Endometrium (tissue), 2 donors: ENCODE results near the gene SANBR.
"Not testable (repeated sequence)": the region's sequence is repeated elsewhere in the genome, so short reads cannot be mapped to it uniquely, and the experiment has no call there.

Experiments used
- FAIRE-seq: peaks from 2 replicates; lab custom pipeline; 2012; peaks lifted over from hg19 to GRCh38; lab: Jason Lieb, UNC
- donor health status: control.
- donor health status: control.

Gene SANBR

GRCh38 chr2:61065714-61066709, at the start of gene SANBR:
Gene SANBR (plus strand): TSS chr2:61065871. CDS start chr2:61070351, 4,480 bp downstream.
- FAIRE-seq, result no peak

DNA sequence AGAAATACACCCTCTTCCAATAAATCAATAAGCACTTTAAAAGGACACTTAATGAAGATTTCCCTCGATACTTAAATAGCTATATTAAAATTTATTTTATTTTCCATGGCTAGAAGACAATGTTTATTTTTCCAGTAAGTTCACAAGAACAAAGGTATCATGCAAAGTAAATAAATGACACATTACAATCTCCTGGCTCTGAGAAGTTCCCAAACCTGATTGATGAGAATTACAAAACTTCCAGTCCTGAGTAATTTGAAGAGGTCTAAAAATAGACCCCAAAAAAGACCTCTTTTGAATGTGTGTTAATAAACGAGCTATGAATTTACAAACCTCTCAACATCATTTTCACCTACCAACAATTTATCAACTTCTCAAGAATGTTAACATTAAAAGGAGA, 49.7 kb upstream of the SANBR start:
- no peak for FAIRE-seq

- no peak for FAIRE-seq
Measured at GRCh38 chr2:61016392-61017002, 49.2 kb upstream of the SANBR start.

DNA sequence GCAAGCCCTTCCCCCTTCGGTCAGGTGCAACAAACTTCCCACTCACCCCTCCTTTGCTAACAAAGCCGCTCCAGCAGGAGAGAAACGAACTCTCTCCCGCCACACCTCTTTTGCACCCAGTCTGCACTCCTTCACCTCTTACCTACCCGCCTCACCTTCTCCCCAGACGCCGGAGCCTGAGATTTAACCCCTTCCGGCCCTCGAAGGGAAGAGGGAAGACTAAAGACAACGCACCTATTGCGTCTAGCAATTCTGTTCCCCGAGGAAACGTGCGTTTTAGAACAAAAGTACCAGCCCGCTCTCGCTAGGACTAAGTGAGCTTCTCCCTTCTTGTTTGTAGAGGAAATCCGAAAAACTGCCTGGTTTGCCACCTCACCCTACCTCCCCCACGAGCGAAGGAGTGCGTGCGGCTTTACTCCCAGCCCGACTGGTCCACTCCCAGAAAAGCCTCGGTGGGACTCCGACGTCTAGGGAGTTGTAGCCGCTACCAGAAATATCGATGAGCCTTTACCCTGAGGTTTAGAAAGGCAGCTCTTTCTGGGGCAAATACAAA, 48.6 kb upstream of the SANBR start:
- no peak for FAIRE-seq

DNA sequence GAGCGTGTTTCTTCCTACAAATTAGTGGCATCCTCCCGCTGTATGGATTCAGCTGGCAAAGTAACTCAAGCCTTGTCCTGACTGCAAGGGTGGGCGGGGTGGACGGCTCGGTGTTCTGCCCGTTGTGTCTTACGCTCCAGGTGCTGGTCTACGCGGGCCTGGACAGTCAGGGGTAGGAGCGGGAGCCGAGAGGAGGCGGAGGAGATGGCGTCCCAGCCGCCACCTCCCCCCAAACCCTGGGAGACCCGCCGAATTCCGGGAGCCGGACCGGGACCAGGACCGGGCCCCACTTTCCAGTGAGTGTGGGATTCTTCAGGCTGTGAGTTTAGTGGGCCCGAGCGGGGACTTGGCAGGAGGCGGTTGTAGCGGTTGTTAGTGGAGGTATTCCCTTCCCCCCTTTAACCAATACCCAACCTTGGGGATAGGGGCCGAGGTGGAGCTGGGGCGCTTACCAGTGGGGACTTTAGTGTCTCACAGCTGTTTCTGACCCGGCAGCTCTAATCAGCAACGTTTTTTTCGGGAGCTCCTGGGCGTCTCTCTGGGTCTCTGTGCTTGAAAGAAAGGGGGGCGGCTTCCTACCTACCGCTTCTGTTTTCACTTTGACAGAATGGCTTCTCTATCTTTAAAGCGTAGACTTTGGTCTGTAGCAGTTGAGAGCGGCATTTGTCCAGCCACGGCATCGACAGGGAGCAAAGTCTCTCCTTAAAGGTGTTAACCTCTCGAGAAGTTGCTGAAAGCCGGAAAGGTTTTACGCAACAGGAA, 47.9 kb upstream of the SANBR start, which contains the start of the genes PEX13 and PUS10:
TSS of gene PEX13 (plus strand) at position 165 of the 762 bp plus-strand sequence. CDS start at position 205, 40 bp downstream.
TSS of gene PUS10 (minus strand) at position 700 of the 762 bp plus-strand sequence. CDS start 6,365 bp downstream, outside the sequence.
- no peak for FAIRE-seq

DNA sequence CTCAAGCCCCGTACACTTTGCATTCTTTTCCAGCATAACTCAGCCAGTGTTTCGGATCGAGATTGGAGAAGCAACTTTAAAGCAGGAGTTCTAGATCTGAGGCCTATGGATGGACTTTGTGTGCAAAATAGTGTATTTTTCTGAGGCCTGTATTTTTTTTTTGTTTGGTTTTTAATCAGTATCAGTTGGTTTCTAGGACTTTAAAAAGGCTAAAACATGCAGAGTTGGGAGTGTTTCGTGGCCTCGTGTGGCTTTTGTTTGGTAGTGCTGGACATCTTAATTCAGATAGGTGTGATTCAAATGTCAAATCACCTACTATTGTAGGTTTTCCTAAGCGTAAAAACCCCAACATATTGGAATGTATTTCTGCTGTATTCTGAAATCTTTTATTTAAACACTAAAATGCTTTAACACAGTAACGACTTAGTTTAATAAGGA, 47.3 kb upstream of the SANBR start:
- FAIRE-seq, result no peak

DNA sequence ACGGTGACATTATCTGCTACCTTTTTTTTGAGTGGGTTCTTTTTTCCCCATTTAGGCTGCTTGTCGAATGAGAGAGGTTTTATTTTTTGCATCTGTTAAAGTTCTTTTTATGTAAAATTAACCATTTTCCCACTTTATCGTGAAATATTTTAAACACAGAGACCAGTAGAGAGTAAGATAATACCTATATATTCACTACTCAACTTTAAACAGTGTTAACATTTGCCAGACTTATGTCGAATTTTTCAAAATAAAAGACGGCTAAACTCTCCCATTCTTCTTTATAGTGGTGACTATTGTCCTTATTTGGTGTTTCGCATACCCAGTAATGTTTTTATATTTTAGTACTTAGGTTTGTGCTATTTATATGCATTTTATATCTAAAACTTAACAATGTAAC, 46.9 kb upstream of the SANBR start:
- FAIRE-seq, result no peak

- no peak for FAIRE-seq
Measured at GRCh38 chr2:61021228-61021660, 44.4 kb upstream of the SANBR start.

DNA sequence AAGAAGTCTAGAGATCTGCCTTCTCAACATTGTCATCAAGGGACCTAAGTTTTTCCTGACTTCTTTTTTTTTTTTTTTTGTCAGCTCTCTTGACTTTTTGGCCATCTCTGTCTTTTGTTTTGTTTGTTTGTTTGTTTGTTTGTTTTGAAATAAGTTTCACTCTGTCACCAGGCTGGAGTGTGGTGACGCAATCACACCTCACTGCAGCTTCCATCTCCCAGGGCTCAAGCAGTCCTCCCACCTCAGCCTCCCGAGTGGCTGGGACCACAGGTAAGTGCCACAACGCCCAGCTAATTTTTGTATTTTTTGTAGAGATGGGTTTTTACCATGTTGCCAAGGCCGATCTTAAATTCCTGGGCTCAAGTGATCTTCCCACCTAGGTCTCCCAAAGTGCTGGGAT, 42.0 kb upstream of the SANBR start:
- no peak for FAIRE-seq

- no peak for FAIRE-seq
Measured at GRCh38 chr2:61029533-61029932, 36.1 kb upstream of the SANBR start.

- FAIRE-seq, result not testable (repeated sequence)
Measured at GRCh38 chr2:61034592-61034991, 31.1 kb upstream of the SANBR start.

DNA sequence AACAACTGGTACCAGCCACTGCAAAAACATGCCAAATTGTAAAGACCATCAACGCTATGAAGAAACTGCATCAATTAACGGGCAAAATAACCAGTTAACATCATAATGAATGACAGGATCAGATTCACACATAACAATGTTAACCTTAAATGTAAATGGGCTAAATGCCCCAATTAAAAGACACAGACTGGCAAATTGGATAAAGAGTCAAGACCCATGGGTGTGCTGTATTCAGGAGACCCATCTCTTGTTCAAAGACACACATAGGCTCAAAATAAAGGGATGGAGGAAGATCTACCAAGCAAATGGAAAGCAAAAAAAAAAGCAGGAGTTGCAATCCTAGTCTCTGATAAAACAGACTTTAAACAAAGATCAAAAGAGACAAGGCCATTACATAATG, 29.0 kb upstream of the SANBR start:
- not testable (repeated sequence) for FAIRE-seq

DNA sequence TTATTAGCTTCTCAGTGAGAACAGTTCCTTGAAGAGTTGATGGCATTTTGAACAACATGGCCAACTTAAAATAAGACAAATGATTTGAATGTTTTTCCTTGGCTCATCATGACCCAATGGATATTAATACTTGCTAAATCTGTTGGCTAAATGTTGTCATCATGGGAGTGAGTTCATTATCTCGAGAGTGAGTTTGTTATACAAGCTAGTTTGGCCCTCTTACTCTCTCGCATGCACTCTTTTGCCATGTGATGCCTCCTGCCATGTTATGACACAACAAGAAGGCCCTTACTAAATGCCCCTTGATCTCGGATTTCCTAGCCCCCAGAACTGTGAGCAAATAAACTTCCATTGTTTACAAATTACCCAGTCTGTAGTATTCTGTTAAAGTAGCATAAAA, 22.9 kb upstream of the SANBR start:
- FAIRE-seq, result no peak

DNA sequence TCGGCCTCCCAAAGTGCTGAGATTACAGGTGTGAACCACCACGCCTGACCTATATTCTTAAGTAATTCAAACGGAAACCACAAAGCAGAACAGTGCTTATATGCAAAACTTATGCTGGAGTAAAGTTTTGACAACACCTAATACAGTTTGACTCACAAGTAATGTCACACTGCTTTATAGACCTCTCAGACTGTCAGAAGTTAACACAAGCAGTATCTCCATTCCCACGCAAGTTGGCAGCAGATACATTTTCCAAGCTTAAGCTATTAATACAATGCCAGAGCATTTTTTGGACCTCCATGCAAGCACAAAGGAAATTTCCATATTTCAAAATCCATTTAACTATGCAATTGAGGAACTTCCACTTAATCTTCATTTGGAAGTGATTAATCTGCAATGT, 21.0 kb upstream of the SANBR start:
- FAIRE-seq, result no peak

DNA sequence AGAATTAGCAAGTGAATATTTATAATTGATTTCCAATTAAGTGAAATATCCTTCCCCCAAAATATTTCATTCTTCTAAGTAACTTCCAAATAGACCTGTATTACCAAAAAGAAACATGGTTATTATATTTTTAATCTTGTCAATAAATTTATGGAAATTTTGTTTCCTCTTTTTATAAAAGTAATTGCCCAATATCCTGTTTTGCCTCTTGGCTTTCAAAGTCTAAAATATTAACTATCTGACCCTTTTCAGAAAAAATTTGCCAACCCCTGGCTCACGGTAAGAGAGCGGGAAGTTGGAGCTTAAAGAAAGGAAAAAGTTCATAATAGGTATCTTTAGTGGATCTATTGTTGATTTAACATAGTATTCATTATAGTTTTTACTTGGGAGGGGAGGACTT, 20.4 kb upstream of the SANBR start:
- FAIRE-seq, result no peak

GRCh38 chr2:61045999-61046398, 19.7 kb upstream of the SANBR start:
- no peak for FAIRE-seq

- peak; percentile 58 for FAIRE-seq
Measured at GRCh38 chr2:61055557-61055956, 10.1 kb upstream of the SANBR start.

GRCh38 chr2:61057562-61057961, 8.1 kb upstream of the SANBR start:
- FAIRE-seq, result no peak

- no peak for FAIRE-seq
Measured at GRCh38 chr2:61059382-61059781, 6.3 kb upstream of the SANBR start.

DNA sequence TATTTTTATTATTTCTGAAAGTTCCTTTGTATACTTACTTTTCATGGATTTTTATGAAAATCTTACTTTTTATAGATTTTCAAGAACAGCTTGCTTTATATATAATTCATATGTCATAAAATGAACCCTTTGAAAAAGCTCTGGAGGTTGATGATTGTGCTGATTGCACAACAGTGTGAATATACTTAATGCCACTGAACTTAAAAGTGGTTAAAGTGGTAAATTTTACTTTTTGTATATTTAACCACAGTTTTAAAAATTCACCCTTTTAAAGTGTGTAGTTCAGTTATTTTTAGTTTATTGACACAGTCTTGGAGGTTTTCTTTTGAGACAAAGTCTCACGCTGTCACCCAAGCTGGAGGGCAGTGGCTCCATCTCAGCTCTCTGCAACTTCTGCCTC, 8.4 kb downstream of the SANBR start:
- FAIRE-seq, result no peak

- FAIRE-seq, result no peak
Measured at GRCh38 chr2:61085883-61086282, 20.2 kb downstream of the SANBR start.

- FAIRE-seq, result no peak
Measured at GRCh38 chr2:61089797-61090196, 24.1 kb downstream of the SANBR start.
